Adrenal gland (tissue), 12 donors: Measurements from ENCODE around the gene TRIM24. TPM values are rescaled to one million over a fixed set of nuclear protein-coding genes. Genes with fewer than 3 reads are reported as not detected.

Experiments
- DNase-seq, 7 donors: peaks; one replicate each; pipeline ENCODE4 v3.0.0-alpha.2; 2019 to 2020
- H3K27ac ChIP-seq, 5 donors: fragments of 200-600 bp; sonication (generic) in 4 of 5; 1 replicate in 3 of 5; 2 replicates in 2 of 5; pipeline versions ENCODE4 v1.5.1 to v1.8.0; 2016 to 2020; ENCODE audit warnings: mild to moderate bottlenecking in 1 of 5
- H3K27me3 ChIP-seq: fragments of 200-600 bp; 2 replicates; pipeline ENCODE4 v1.8.0; 2021
- H3K36me3 ChIP-seq, 2 donors: fragments of 200-600 bp; replicated peaks in 1 of 2; 1 replicate in 1 of 2; 2 replicates in 1 of 2; pipeline versions ENCODE4 v1.5.1 to v1.8.0; 2018 to 2022
- H3K4me1 ChIP-seq, 2 donors: fragments of 200-600 bp; replicated peaks in 1 of 2; 1 replicate in 1 of 2; 2 replicates in 1 of 2; pipeline versions ENCODE4 v1.5.1 to v1.8.0; 2018 to 2021
- H3K4me3 ChIP-seq, 4 donors: fragments of 200-600 bp; sonication (generic) in 3 of 4; one replicate each; pipeline ENCODE4 v1.5.1; 2016 to 2018
- H3K9me3 ChIP-seq, 3 donors: fragments of 200-600 bp; sonication (generic) in 1 of 3; replicated peaks in 1 of 3; 1 replicate in 2 of 3; 2 replicates in 1 of 3; pipeline versions ENCODE4 v1.5.1 to v1.8.0; 2016 to 2021
- POLR2A ChIP-seq, 2 donors: fragments of 450-650 bp; IDR thresholded peaks; one replicate each; pipeline ENCODE4 v1.6.1; 2017; ENCODE audit warnings: antibody characterized with exemption in 2 of 2, mild to moderate bottlenecking in 2 of 2, moderate library complexity in 1 of 2
- WGBS, 4 donors: extraction: QIAGEN DNeasy Blood & Tissue Kit in 2 of 4; methylation state at CpG; one replicate each; pipeline versions ENCODE4 v1.1.5 to v1.1.7; 2013 to 2017; 5-methylcytosine and 5-hydroxymethylcytosine counted together
- intact Hi-C, 2 donors: fragments of 100-400 bp; cut with DNase I; formaldehyde crosslinking; loops; one replicate each; pipeline versions ENCODE4 v1.14.1 to v1.15.0; 2022 to 2023
- polyA plus RNA-seq, 3 donors: library from polyadenylated mRNA; stranded (reverse); fragments of 200-250 nt in 2 of 3; fragments of 350-450 nt in 1 of 3; fragmentation: Illumina TruSeq in 1 of 3; extraction: RNeasy Lipid Tissue Mini Kit (QIAGEN cat#74804) in 1 of 3; gene quantifications; one replicate each; pipeline ENCODE4 v1.2.3, GENCODE V29; 2013 to 2014
- total RNA-seq, 9 donors: library from RNA; depleted of rRNA in 4 of 9; stranded (reverse); fragments of >200 nt in 4 of 9; fragments of 120-200 nt in 1 of 9; fragmentation: NEBNext Ultra II Directional in 1 of 9; extraction: Animal tissue kit (Norgen Biotek cat#: 25700) in 1 of 9; gene quantifications; one replicate each; pipeline versions ENCODE4 v1.1.0 to v1.2.4, GENCODE V29; 2013 to 2023
- TF ChIP-seq, protein P1 (sequence below), 6 experiments: fragments of 450-650 bp in 4 of 6; fragments of 200-600 bp in 2 of 6; sonication (generic) in 1 of 6; IDR thresholded peaks; 1 replicate in 5 of 6; 2 replicates in 1 of 6; pipeline versions ENCODE4 v1.5.1 to v1.8.0; 2016 to 2021; ENCODE audit warnings: antibody characterized with exemption in 6 of 6, mild to moderate bottlenecking in 2 of 6, moderate library complexity in 1 of 6
- donor health status: healthy with polysubstance abuse.
- donor health status: Bipolar disorder and iron deficiency.
- donor health status: DM: yes; HTN: yes; CAD: no.
- donor health status: DM: no; HTN: no; CAD: no.
- donor health status: DM: no; HTN: no; CAD: no.
- donor health status: DM: yes; HTN: yes; CAD: no.

Gene TRIM24
- total and polyA plus RNA-seq, 12 donors, result 22.7 to 103 (median 59.4) TPM

DNA sequence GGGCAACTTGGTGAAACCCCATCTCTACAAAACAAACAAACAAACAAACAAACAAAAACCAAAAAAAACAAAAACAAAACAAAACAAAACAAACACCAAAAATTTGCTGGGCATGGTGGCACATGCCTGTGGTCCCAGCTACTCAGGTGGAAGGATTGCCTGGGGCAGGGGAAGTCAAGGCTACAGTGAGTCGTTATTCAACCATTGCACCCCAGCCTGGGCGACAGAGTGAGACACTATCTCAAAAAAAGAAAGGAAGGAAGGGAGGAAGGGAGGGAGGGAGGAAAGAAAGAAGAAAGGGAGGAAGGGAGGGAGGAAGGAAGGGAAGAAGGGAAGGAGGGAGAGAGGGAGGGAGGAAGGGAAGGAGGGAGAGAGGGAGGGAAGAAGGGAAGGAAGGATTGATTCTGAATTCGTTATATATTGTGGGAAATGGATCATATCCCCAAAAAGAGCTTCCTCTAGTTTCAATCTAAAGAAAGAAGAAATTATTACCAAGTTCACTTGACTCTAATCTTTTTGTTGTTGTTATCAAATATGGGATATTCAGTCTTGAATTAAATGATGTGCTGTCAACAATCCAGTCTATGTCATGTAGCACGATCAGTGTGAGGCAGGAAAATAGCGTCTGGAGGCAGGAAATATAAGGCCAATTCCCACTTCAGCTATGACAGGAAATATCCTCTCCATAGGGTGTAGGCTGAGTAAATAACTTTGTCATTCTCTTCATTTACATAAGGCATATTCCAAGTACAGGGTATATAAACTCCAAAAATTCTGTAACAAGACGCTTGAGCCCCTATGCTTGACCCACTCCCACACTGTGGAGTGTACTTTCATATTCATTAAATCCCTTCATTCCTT, 26.2 kb upstream of the TRIM24 start:
- intact Hi-C loops, result no loop called here
- H3K4me3 ChIP-seq, result no peak overlapping the region
- DNase-seq, result no peak
- WGBS, 4 donors, result 65 to 76% (median 73%) methylated on average over 6 of the region's 6 CpGs
- TF ChIP-seq, protein P1, sequence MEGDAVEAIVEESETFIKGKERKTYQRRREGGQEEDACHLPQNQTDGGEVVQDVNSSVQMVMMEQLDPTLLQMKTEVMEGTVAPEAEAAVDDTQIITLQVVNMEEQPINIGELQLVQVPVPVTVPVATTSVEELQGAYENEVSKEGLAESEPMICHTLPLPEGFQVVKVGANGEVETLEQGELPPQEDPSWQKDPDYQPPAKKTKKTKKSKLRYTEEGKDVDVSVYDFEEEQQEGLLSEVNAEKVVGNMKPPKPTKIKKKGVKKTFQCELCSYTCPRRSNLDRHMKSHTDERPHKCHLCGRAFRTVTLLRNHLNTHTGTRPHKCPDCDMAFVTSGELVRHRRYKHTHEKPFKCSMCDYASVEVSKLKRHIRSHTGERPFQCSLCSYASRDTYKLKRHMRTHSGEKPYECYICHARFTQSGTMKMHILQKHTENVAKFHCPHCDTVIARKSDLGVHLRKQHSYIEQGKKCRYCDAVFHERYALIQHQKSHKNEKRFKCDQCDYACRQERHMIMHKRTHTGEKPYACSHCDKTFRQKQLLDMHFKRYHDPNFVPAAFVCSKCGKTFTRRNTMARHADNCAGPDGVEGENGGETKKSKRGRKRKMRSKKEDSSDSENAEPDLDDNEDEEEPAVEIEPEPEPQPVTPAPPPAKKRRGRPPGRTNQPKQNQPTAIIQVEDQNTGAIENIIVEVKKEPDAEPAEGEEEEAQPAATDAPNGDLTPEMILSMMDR (IDR thresholded peaks at IDR 0.05), result no peak
- no peak for TF ChIP-seq POLR2A (IDR thresholded peaks at IDR 0.05)
- H3K9me3 ChIP-seq, result peaks cover 0 to 12% (median 0%) of the 10 kb centered on the region in 3 donors
- no peak overlapping the region for H3K27ac ChIP-seq
- H3K36me3 ChIP-seq, result no peaks in the 10 kb centered on the region
- no peaks in the 10 kb centered on the region for H3K27me3 ChIP-seq
- H3K4me1 ChIP-seq, result no peaks in the 10 kb centered on the region

DNA sequence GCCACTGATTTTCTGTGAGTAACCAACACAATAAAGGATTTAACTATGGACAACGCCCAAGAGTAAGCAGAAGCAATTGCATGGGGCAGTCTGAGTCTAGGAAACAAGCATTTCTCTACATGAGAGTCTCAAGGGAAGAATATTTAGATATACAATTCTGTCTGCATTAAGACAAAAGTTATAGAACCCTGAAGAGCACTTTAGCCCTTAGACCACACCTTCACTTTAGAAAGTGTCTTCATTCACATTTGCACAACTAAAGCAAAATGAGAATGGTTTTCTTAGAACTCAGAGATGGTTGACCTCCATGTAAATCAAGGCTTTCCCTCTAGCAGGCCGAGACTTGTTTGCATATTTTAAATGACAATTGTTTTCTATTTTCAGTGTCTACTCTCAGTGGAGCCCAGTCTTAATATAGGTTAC, 25.5 kb upstream of the TRIM24 start:
- DNase-seq, result no peak
- no peaks in the 10 kb centered on the region for H3K27me3 ChIP-seq
- TF ChIP-seq POLR2A (IDR thresholded peaks at IDR 0.05), result no peak
- TF ChIP-seq, protein P1 (IDR thresholded peaks at IDR 0.05), result no peak
- H3K27ac ChIP-seq, result no peak overlapping the region
- WGBS, 4 donors, result 62 to 83% (median 75%) methylated on average over 2 of the region's 2 CpGs
- no peak overlapping the region for H3K4me3 ChIP-seq
- H3K9me3 ChIP-seq, result peaks cover 0 to 6% (median 0%) of the 10 kb centered on the region in 3 donors
- intact Hi-C loops, result no loop called here
- H3K36me3 ChIP-seq, result no peaks in the 10 kb centered on the region
- H3K4me1 ChIP-seq, result no peaks in the 10 kb centered on the region

DNA sequence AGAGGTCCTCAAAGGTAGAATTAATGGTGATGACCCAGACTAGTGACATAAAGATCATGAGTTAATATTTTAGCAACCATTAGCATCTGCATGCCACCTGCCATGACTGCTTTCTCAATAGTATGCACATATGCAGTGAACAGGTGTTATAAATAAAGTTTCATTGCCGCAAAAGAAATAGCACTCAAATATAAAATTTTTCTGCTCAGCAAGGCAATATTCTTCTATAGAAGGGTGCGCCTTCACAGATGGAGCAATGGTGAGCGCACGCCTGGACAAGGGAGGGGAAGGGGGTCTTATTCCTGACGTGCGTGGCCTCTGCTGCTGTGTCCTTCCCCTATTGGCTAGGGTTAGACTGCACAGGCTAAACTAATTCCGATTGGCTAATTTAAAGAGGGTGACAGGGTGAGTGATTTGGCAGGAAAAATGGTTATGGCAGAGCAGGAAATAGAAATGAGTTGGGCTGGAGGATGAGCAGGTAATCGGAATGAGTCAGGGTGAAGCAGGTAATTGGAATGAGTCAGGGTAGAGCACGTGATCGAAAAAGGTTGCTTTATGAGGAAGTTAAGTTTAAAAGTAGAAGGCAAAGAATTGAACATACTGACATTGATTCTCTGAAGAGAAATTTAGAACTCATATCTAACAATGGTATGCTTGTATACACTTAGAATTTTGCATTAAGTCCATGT, 24.7 kb upstream of the TRIM24 start:
- Histone ChIP-seq H3K27me3 (no peaks in the 10 kb centered on the region), H3K4me1 (no peaks in the 10 kb centered on the region), H3K36me3 (no peaks in the 10 kb centered on the region), H3K4me3 (no peak overlapping the region), H3K9me3 (no peaks in the 10 kb centered on the region), H3K27ac (no peak overlapping the region)
- TF ChIP-seq, protein P1 (IDR thresholded peaks at IDR 0.05), result no peak
- TF ChIP-seq POLR2A (IDR thresholded peaks at IDR 0.05), result no peak
- intact Hi-C loops, result no loop called here
- DNase-seq, result no peak
- WGBS, 4 donors, result 84 to 96% (median 93%) methylated on average over 10 of the region's 10 CpGs

DNA sequence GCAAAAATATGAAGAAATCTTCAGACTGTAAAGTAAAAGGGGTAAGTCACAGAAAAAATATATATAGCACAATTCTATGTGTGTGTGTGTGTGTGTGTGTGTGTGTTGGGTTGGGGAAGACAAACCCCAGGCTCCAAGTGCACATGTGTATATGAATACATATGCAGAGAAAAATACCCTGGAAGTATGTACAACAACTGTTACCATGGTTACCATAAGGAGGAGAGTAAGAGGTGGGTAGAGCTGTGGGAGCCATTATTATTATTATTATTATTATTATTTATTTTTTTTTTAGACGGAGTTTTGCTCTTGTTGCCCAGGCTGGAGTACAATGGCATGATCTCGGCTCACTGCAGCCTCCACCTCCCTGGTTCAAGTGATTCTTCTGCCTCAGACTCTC, 23.7 kb upstream of the TRIM24 start:
- H3K27me3 ChIP-seq, result no peaks in the 10 kb centered on the region
- no peaks in the 10 kb centered on the region for H3K4me1 ChIP-seq
- intact Hi-C loops, result no loop called here
- H3K9me3 ChIP-seq, result no peaks in the 10 kb centered on the region
- H3K4me3 ChIP-seq, result no peak overlapping the region
- 83 to 94% (median 91%) methylated on average over 2 of the region's 2 CpGs for WGBS, 4 donors
- DNase-seq, result no peak
- no peak overlapping the region for H3K27ac ChIP-seq
- no peaks in the 10 kb centered on the region for H3K36me3 ChIP-seq
- TF ChIP-seq, protein P1 (IDR thresholded peaks at IDR 0.05), result no peak
